DOHH2 (cell line): Measurements from ENCODE around the gene NPTX2.

ENCODE experiments used
- H3F3A ChIP-seq: fragments of 200-600 bp; sonication (generic), shearing (Covaris generic); 2 replicates; pipeline ENCODE4 v1.6.0; 2016; ENCODE audit warnings: antibody characterized with exemption, mild to moderate bottlenecking; ENCODE audit not compliant: control insufficient read depth, insufficient read depth
- H3K27ac ChIP-seq: fragments of 200-600 bp; sonication (generic); 2 replicates; pipeline ENCODE4 v1.5.1; 2014; ENCODE audit warnings: low read depth, mild to moderate bottlenecking, low read length, moderate library complexity
- H3K27me3 ChIP-seq: fragments of 200-600 bp; sonication (generic); 2 replicates; pipeline ENCODE4 v1.6.1; 2014; ENCODE audit warnings: mild to moderate bottlenecking, low read length, mixed read lengths; ENCODE audit not compliant: control insufficient read depth
- H3K36me3 ChIP-seq: fragments of 200-600 bp; sonication (generic); 2 replicates; pipeline ENCODE4 v1.6.1; 2014; ENCODE audit warnings: mild to moderate bottlenecking, low read length, moderate library complexity, mixed read lengths; ENCODE audit not compliant: control insufficient read depth
- H3K4me1 ChIP-seq: fragments of 200-600 bp; sonication (generic); 2 replicates; pipeline ENCODE4 v1.6.1; 2014; ENCODE audit warnings: mild to moderate bottlenecking, low read length, mixed read lengths; ENCODE audit not compliant: control insufficient read depth
- H3K4me2 ChIP-seq: fragments of 200-600 bp; sonication (generic); 2 replicates; pipeline ENCODE4 v1.6.0; 2014; ENCODE audit warnings: mild to moderate bottlenecking, low read length, moderate library complexity
- H3K4me3 ChIP-seq: fragments of 200-600 bp; sonication (generic); 2 replicates; pipeline ENCODE4 v1.5.1; 2014; ENCODE audit warnings: mild to moderate bottlenecking, low read length, mixed read lengths
- H3K79me2 ChIP-seq: fragments of 200-600 bp; sonication (generic); 2 replicates; pipeline ENCODE4 v1.6.1; 2014; ENCODE audit warnings: mild to moderate bottlenecking, low read length, mixed read lengths; ENCODE audit not compliant: control insufficient read depth
- H3K9me2 ChIP-seq: fragments of 200-600 bp; sonication (generic); replicated peaks from 2 replicates; pipeline ENCODE4 v1.6.1; 2014; ENCODE audit warnings: mild to moderate bottlenecking, low read length, mixed read lengths; ENCODE audit not compliant: control insufficient read depth
- H3K9me3 ChIP-seq: fragments of 200-600 bp; sonication (generic); 2 replicates; pipeline ENCODE4 v1.6.1; 2014; ENCODE audit warnings: antibody characterized with exemption, low read length, mixed read lengths; ENCODE audit not compliant: control insufficient read depth, insufficient read depth
- H4K20me1 ChIP-seq: fragments of 200-600 bp; sonication (generic); 2 replicates; pipeline ENCODE4 v1.6.0; 2014; ENCODE audit warnings: low read depth, mild to moderate bottlenecking, antibody characterized with exemption, low read length, moderate library complexity; ENCODE audit not compliant: control insufficient read depth, insufficient read depth
- CTCF ChIP-seq: fragments of 200-600 bp; sonication (generic); IDR thresholded peaks from one replicate; pipeline ENCODE4 v1.5.1; 2014; ENCODE audit warnings: antibody characterized with exemption, mild to moderate bottlenecking, low read depth, low read length; ENCODE audit not compliant: poor library complexity, severe bottlenecking
- EZH2phosphoT487 ChIP-seq: fragments of 200-600 bp; sonication (generic); IDR thresholded peaks from 2 replicates; pipeline ENCODE4 v1.6.1; 2017; ENCODE audit warnings: borderline replicate concordance, mild to moderate bottlenecking, antibody characterized with exemption, low read length, moderate library complexity, mixed read lengths

Gene NPTX2

GRCh38 chr7:98643236-98643985 is 26.3 kb downstream of the NPTX2 start:
- Histone ChIP-seq H3K36me3 (no peaks in the 10 kb centered on the region), H3K27me3 (no peaks in the 10 kb centered on the region), H3K4me2 (peak overlapping the region; percentile 94), H4K20me1 (no peaks in the 10 kb centered on the region), H3K4me1 (peaks cover 75% of the 10 kb centered on the region), H3K9me2 (no peaks in the 10 kb centered on the region), H3K79me2 (no peaks in the 10 kb centered on the region), H3K9me3 (peaks cover 13% of the 10 kb centered on the region), H3F3A (peaks cover 24% of the 10 kb centered on the region), H3K4me3 (peak overlapping the region; percentile 53), H3K27ac (peak overlapping the region; percentile 96)
- TF ChIP-seq CTCF (no peak), EZH2phosphoT487 (no peak)

- Histone ChIP-seq H3K9me3 (no peaks in the 10 kb centered on the region), H3F3A (peaks cover 9% of the 10 kb centered on the region), H3K27me3 (no peaks in the 10 kb centered on the region), H3K4me2 (no peak overlapping the region), H3K36me3 (no peaks in the 10 kb centered on the region), H3K27ac (no peak overlapping the region), H3K4me3 (no peak overlapping the region), H3K79me2 (no peaks in the 10 kb centered on the region), H3K4me1 (peaks cover 58% of the 10 kb centered on the region), H3K9me2 (no peaks in the 10 kb centered on the region), H4K20me1 (no peaks in the 10 kb centered on the region)
- TF ChIP-seq EZH2phosphoT487 (no peak), CTCF (no peak)
These were observed 29.4 kb downstream of the NPTX2 start for GRCh38 chr7:98646465-98646864.

GRCh38 chr7:98647326-98647725 is 30.2 kb downstream of the NPTX2 start:
- Histone ChIP-seq H3K4me1 (peaks cover 56% of the 10 kb centered on the region), H3K9me2 (no peaks in the 10 kb centered on the region), H3K4me3 (no peak overlapping the region), H3K27me3 (no peaks in the 10 kb centered on the region), H3F3A (peaks cover 3% of the 10 kb centered on the region; the same call in 1 of the 2 replicates), H3K36me3 (no peaks in the 10 kb centered on the region), H3K9me3 (no peaks in the 10 kb centered on the region), H3K79me2 (no peaks in the 10 kb centered on the region), H3K27ac (no peak overlapping the region), H3K4me2 (no peak overlapping the region), H4K20me1 (no peaks in the 10 kb centered on the region)
- TF ChIP-seq CTCF: no peak
- no peak for TF ChIP-seq EZH2phosphoT487
